Stomach (tissue), 4 donors: ENCODE data around the gene ADAMTS12.

Experiments used
- EP300 ChIP-seq: sonication (generic); formaldehyde crosslinking; IDR thresholded peaks from one replicate; pipeline ENCODE4 v1.6.1; 2017; ENCODE audit warnings: antibody characterized with exemption
- POLR2A ChIP-seq, 4 donors: fragments of 450-650 bp; IDR thresholded peaks; one replicate each; pipeline ENCODE4 v1.6.1; 2016; ENCODE audit warnings: antibody characterized with exemption in 4 of 4, control low read depth in 2 of 4, mild to moderate bottlenecking in 1 of 4, moderate library complexity in 1 of 4
- TF ChIP-seq, protein P1 (sequence below), 7 experiments: fragments of 450-650 bp in 4 of 7; fragments of 200-600 bp in 3 of 7; sonication (generic) in 3 of 7; IDR thresholded peaks; one replicate each; pipeline ENCODE4 v1.5.1; 2016 to 2019; ENCODE audit warnings: antibody characterized with exemption in 7 of 7, control low read depth in 2 of 7, mild to moderate bottlenecking in 1 of 7

GRCh38 chr5:33795496-33795895 is 96.3 kb downstream of the ADAMTS12 start:
- TF ChIP-seq POLR2A (IDR thresholded peaks at IDR 0.05) (no peak), EP300 (no peak)
- TF ChIP-seq, protein P1, sequence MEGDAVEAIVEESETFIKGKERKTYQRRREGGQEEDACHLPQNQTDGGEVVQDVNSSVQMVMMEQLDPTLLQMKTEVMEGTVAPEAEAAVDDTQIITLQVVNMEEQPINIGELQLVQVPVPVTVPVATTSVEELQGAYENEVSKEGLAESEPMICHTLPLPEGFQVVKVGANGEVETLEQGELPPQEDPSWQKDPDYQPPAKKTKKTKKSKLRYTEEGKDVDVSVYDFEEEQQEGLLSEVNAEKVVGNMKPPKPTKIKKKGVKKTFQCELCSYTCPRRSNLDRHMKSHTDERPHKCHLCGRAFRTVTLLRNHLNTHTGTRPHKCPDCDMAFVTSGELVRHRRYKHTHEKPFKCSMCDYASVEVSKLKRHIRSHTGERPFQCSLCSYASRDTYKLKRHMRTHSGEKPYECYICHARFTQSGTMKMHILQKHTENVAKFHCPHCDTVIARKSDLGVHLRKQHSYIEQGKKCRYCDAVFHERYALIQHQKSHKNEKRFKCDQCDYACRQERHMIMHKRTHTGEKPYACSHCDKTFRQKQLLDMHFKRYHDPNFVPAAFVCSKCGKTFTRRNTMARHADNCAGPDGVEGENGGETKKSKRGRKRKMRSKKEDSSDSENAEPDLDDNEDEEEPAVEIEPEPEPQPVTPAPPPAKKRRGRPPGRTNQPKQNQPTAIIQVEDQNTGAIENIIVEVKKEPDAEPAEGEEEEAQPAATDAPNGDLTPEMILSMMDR (IDR thresholded peaks at IDR 0.05): no peak
